Ramos (cell line): Measurements from ENCODE around the gene ARHGAP12.

Experiments
- in situ Hi-C: fragments of 300-500 bp; cut with MboI; formaldehyde crosslinking; loops from one replicate; pipeline ENCODE4 v1.14.3; 2022; ENCODE audit warnings: low sequenced_read_pairs; ENCODE audit not compliant: unreplicated experiment

The ARHGAP12 gene

DNA sequence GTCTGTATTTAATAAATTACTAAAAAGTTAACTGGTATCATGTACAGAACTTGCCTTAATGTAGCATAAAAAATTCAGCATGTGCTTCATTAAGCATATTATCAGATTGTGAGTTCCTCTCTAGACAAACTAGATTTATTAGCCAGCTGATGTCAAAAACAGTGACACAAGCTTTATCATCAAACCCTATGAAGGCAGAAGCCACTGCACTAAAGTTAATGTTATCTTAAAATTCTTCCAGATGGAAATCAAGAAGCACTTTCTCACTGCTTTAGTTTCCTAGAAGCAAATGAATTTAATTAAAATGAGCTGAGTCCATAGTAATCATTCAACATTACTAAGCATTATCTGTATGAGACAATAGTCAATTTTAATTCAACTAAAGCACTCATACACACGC lies 96.4 kb downstream of the ARHGAP12 start:
- in situ Hi-C loops: no loop called here

DNA sequence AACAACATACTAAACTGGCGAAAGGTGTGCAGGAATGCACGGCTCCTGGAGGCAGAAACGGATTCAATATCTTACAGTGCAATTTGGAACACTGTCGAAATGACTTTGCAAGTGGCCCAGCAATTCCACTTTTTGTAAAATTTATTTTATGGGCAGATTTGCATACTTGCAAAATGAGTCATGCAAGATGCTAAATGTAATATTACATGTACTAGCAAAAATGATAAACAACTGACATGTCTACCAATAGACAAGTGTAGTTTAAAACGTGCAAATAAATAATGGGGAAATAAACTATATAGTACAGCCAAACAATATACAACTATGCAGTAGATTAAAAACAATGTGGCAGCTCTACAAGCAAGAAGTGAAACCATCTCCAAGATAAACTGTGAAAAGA lies 97.7 kb downstream of the ARHGAP12 start:
- in situ Hi-C loops: no loop called here

DNA sequence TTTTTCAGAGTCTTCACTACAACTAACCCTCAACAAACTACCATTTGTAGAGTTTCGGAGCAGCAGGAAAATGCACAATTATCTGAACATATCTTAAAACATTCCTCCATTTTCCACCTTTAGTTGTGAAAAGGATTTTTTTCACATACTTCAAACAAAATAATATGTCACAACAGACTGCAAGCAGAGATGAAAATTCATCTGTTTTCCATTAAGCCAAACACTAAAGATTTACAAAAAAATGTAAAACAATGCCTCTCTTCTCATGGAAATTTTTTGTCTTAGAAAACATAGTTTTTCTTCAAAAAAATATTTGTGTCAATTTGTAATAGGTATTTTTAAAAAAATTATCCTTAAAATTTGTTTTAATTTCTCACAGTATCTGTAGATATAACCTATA lies 98.9 kb downstream of the ARHGAP12 start:
- in situ Hi-C loops: no loop called here

GRCh38 chr10:31823358-31823757 lies 105.3 kb downstream of the ARHGAP12 start:
- in situ Hi-C loops: no loop called here

GRCh38 chr10:31822616-31823318 lies 105.9 kb downstream of the ARHGAP12 start:
- in situ Hi-C loops: no loop called here

DNA sequence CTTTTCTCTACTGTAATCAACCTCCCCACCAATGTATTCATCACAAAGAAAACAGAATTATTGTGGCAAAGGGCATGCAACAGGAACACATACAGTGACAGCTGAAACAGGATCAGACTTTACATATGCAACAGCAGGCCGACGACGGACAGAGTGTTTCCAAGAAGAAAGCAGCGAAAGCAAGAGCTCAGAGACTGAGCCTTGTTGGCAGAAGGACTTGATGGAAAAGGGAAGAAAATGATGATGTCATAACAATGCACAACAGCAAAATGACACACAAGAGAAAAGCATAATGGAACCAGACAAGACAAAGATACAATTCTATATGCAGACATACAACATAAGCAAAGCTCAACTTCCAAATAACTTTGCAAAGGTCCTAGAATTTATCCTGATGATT lies 106.5 kb downstream of the ARHGAP12 start:
- in situ Hi-C loops: no loop called here

DNA sequence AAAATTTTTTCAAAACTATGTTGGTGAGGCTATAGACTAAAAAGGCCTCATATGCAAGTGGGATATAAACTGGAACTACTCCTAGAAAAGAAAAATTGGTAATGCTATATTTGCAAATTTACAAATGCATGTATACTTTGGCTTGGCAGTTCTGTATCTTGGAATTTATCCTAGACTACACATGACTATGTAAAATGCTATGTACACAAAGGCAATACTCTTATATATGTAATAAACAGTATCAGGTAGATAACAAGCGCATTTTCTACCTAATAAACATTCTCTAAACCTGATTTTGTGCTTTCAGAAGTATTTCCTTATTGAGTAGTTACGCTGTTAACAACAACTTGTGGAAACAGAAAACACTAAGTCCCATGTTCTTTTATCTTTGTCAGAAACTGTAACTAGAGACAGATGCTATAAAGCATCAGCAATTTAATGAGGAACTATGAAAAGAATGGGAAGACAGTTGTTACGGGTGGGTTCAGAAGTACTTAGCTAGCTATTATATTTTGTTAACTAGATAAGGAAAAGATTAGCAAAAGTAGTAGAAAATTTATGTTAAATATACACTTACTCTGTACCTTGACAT lies 107.8 kb downstream of the ARHGAP12 start:
- in situ Hi-C loops: no loop called here

DNA sequence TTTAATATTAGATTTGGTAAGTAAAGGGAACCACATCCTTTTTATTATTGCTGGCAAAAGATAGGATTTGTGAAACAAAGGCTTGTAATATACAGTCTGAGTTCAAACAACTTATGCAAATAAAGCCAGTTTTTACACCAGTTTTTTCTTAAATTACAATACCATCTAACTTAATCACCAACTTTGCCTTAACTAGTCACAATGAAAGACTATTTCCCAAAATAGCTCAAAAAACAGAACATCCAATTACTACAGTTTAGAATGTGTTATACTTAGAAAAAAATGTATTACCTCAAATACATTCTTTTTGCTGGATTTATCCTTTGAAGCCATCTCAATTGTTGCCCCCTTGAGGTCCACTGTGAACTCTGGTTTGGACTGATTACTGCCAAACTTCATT lies 108.5 kb downstream of the ARHGAP12 start:
- in situ Hi-C loops: no loop called here

DNA sequence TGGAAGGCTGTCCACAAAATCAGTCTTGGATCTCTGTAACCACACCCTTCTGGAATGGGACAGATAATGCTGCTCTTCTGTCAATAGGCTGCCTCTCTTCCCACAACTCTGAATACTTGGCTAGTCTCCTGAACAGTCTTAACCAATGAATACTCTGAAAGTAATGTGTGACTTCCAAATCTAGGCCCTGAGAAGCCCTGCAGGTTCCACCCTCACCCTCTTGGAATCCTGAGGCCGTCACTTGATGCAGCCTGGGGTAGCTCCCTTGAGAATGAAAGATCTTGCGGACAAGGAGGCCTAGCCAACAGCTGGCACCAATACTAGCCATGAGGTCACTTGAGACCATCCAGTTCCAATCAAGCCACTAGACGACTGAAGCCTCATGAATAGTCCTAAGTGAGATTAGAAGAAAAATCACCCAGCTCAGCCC lies 109.2 kb downstream of the ARHGAP12 start:
- in situ Hi-C loops: no loop called here

DNA sequence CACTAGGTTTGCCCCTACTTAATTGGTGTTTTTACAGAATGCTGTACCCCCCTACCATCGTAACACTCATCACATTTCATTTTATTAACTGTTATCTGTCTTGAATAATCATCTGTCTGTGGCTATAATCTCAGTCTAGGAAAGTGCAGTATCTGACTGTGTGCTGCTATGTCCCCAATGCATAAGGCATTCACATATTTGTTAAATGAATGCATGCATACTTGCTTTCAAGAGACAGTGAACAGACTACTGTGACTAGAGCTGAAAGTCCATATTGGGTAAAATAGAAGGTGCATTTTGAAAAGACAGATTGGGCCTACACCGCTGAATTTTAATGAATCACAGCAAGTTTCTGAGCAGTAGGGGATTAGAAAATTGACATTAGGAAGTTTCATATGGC lies 112.3 kb downstream of the ARHGAP12 start:
- in situ Hi-C loops: no loop called here

- in situ Hi-C loops: no loop called here
Observed at GRCh38 chr10:31808258-31809218, 120.1 kb downstream of the ARHGAP12 start.

- in situ Hi-C loops: no loop called here
Observed at GRCh38 chr10:31804352-31804810, 124.2 kb downstream of the ARHGAP12 start.

DNA sequence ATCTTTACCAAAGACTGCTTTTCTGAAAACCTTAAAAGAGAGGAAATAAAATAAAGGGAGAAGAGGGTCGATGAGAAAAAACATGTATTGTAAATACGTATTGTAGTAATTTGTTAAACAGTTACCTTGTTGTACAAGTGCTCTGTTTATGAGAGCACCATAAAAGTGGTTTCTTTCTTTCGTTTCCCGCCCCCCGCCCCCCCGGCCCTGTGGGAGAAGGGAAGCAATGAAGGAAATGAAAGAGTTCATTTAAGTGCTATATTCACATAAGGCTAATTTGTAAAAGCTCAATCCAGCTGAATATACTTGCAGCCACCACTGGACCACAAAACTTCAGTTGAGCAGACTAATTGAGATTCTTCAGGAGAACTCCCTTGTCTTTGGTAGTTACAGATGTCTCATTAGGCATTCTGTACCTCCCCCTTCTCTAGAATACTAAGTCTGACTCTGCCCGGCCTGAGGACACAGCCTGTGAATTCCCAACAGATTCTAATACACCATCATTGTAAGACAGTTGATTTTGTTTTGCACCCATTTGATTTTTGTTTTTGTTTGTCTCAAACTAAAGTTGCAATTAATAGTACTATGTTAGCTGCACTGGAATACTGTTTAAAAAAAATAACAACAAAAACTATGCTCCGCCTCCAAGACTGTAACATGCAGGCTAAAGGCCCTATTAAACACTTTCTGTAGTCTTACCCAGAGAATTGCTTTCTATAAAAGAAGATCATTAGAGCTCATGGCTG lies 124.9 kb downstream of the ARHGAP12 start:
- in situ Hi-C loops: no loop called here

GRCh38 chr10:31799181-31799580 lies 129.4 kb downstream of the ARHGAP12 start:
- in situ Hi-C loops: no loop called here

DNA sequence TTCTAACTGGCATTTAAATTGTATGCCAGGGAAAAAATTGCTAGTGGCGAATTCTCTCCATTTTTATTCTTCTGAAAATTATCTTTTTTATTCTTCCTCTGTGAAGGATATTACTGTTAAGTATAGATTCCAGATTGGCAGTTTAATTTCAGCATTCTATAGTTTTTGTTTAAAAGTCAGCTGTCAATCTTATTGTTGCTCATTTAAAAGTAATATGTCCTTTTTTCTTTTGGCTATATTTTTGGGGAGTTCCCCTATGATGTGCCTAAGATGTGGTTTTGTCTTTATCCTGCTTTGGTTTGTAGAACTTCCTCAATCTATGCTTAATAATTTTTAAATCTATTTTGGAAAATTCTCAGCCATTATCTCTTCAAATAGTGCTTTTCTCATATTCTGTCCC lies 135.9 kb downstream of the ARHGAP12 start:
- in situ Hi-C loops: no loop called here

DNA sequence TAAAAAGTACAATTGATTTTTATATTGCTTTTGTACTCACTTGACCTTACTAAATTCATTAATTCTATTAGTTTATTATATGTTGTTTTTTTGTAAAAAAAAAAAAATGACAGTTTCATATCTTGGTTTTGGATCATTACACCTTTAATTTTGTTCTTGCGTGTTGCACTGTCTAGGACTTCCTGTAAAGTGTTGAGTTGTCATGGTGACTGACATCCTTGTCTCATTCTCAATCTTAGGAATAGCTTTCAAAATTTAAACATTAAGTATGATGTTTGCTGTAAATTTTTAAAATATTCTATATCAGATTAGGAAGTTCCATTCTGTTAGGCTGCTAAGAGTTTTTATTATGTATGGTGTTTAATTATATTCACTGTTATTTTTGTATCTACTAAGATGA lies 139.1 kb downstream of the ARHGAP12 start:
- in situ Hi-C loops: no loop called here

DNA sequence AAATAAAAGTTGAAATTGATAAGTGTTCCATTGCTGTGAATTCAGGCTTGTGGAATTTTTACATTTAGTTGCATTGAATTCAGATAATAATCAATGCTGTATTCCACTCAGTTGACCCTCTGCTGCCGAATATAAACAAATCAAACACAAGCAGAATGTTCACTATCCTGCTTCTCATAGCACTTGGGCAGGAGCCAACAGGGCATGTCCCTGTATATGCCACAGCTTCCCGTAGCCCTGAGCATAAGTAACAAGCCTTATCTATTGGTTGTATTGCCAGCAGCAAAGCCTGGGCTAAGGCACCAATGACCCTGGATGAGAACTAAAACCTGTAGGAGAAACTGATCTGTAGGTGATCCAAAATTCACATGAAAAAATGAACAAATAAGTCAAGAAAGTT lies 145.9 kb downstream of the ARHGAP12 start:
- in situ Hi-C loops: no loop called here

GRCh38 chr10:31780717-31781116 lies 147.9 kb downstream of the ARHGAP12 start:
- in situ Hi-C loops: no loop called here

GRCh38 chr10:31778627-31779026 lies 150.0 kb downstream of the ARHGAP12 start:
- in situ Hi-C loops: no loop called here

GRCh38 chr10:31776159-31776558 lies 152.5 kb downstream of the ARHGAP12 start:
- in situ Hi-C loops: no loop called here
